Ammon's horn (tissue), 1 donor: ENCODE measurements around the gene PITPNC1.
"Not testable (repeated sequence)": the region's sequence is repeated elsewhere in the genome, so short reads cannot be mapped to it uniquely, and the experiment has no call there.

Experiments
- DNase-seq: peaks from one replicate; pipeline ENCODE4 v3.0.0-alpha.2; 2016; ENCODE audit warnings: low spot score

Gene PITPNC1

DNA sequence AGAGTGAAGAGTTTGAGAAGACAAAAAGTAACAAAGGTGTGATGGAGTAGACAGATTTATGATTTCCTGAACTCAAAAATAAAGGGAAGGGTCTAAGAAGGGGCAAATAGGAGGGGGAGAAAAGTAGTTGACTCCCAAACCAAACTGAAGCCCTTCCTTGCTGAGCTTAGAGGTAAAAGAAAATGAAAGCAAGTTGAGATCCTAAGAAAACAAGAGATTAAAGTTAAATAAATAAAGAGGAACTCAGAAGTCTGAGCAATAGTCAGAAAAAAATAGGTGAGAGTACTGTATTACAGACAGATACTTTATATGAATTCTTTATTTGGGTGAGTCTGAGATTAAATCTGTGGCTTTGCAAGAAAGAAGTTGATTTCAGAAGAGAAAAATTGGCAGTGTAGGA lies 7.4 kb upstream of the PITPNC1 start:
- DNase-seq, result no peak

DNA sequence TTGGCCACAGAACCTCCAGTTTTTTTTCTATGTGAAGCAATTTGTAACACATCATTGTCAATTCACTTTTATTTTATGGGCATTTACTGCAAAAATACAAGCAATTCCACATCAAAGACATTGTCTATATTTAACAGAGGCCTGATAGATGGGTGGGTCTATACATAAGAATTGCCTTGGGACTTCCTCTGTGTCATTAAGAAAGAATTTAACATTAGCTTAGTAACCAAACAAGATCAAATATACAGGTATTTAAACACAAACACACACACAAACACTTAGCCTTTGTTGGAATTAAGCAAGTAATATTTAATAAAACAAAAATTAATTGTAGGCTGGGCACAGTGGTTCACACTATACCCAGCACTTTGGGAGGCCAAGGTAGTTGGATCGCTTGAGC lies 4.3 kb upstream of the PITPNC1 start:
- no peak for DNase-seq

DNA sequence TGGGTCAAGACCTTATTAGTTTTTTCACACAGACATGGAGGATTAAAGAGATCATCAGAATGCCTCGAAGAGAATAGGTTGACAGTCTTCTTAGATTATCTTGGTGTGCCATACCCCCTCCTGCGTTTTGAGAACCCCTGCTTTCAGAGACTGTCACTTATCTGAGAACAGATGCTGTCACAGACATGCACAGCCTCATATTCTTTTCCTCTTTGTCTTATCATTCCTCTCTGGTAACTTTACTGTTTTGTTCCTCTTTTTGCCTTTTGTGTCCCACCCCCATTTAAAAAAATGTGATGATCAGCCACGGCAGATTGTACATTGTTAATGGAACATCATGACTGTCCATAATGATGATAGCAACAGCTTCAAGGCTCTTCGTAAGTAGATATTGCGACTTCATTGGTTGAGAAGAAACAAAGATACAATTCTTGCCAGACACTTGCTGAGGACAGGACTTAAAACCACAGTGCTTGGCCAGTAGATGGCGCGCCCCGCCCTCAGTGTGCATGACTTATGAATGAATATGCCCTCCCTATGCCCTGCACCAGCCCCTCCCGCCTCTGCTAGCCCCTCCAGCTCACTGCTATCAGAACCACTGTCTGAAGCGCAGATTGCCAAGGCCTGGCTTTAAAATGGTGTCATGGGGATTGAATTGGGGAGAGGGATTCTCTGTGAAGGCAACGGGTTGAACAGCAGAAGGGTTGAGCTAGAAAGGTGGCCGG lies 2.6 kb upstream of the PITPNC1 start:
- peak; percentile 95 for DNase-seq

DNA sequence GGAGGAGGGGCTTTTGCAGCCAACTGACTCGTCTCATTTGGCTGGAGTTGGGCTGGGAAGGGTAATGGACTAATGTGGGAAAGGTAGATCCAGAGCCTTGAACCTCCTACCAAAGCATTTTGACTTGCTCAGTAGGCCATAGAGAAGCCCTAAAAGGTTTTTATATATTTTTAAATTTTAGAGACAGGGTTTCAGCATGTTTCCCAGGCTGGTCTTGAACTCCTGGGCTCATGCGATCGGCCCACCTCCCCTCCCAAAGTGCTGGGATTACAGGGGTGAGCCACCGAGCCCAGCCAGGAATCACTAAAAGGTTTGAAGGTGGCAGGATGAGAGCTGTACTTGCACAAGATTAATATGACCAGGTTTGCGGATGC lies 2.0 kb upstream of the PITPNC1 start:
- DNase-seq, result no peak

DNA sequence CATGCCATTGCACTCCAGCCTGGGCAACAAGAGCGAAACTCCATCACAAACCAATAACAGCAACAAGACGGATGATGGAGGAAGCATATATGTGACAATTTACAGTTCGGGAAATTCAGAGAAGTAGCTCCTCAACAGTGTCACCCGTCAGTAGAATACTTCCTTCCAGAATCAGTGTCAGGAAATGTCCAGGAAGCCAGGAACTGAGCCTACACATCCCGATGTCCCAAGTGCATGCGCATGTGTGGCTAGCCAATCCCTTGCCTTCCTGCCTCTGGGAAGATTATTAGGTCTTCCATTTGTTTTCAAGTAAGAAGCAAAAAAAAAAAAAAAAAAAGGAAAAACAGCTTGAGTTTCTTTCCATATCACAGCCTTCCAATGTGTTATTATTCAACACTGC lies 1.4 kb upstream of the PITPNC1 start:
- no peak for DNase-seq

DNA sequence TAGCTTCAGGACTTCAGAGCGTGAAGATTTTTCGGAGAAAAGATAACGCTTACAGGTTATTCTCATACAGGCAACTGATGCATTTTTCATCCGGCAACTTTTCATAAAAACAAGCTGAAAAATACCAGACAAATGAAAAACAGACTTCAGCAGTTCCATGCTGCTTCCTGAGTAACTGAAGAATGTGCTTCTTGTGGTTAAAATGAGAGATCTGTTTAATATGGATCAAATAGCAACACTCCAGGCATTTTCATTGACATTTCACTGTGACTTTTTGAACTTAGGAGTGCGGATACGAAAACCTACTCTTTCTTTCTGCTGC lies 705 bp upstream of the PITPNC1 start:
- DNase-seq, result no peak

DNA sequence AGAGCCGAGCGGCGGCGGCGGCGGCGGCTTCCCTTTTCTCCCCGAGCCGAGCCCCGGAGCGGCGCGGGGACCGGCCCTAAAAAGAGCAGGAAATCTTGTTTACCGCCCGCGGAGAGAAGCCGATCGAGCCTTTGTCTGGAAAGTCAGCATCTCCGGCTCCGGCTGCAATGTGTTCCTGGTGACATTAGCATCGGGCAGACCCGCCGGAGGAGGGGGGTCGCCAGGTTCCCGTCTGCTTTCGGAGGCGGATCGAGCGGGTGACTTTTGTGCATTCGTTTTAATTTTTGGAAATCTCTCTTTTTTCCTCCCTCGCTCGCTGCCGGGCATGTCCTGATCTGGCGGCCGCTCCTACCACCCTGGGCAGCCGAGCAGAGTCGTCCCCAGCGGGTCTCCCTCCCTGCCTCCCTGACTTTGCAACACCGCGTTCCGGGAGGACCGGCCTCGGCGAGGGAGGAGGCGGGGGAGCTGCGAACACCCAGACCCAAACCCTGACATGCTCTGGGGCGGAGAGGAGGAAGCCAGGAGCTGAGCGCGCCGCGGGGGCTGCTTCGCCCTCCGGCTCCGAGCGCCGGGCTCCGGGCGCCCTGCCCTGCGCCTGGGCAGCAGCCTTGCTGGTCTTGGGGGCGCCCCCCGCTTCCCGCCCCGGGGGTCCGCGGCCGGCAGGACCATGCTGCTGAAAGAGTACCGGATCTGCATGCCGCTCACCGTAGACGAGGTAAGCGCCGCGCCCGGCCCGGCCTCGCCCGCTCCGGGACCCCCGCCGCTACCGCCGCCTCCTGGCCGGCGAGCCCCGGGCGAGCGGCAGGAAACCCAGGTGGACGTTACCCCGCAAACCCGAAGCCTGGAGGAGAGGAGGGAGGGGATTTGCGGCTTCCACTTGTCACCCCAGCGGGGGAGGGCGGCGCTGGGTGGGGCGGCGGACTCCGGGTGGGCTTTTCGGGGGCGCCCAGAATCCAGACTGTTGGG lies 690 bp downstream of the PITPNC1 start:
- peak; percentile 35 for DNase-seq

DNA sequence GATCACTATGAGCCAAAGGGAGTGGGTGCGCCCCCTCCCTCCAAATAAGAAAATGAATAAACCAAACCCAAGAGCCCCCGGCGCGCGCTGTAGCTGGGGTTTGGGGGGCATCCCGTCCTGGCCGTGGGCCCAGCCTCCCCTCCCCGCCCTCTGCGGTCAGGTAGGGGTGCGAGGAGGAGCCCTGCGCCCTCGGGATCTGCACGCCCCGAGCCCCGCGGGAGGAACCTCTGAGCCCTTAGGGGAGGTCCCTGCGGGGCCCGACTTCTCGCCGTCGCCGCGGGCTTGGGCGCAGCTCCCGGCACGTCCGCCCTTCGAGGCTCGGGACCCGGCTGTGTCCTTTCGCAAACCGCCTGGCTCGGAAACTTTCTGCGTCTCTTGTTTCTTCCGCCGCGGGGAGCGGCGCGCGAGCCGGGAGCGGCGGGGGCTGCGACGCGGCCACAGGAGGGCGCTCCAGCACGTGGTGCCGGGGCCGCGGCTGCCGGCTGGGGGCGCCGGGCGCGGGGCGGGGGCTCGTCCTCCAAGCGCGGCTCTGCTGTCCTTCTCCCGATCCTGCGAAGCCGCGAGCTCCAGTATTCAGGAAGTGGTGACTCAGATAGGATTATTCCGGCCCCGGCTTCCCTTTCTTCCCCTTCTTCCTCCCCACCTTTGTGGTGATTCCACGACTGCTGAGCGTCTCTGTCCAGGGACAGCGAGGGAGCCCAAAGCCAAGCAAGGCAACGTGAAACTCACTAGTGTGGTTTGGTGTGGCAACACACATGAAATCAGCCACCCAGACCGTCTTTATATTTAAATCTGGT lies 1.6 kb downstream of the PITPNC1 start:
- DNase-seq, result peak; percentile 67

DNA sequence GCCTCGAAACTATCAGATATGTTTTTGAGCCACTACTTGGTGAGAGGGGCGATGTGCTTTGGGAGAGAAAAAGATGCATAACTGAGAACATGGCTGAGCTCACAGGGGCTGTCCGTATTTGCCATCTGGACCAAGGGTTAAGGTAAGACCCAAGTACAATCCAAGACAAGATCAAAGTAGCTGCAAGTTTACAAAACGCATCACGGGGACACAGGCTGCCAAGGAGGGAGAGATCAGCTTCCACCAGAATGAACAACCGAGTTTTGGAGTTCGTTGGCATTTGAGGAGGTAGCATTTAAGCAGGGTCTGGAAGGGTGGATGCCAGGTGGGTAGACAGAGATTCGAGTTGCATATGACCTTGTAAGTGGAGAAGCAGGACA lies 2.2 kb downstream of the PITPNC1 start:
- DNase-seq, result peak; percentile 12

DNA sequence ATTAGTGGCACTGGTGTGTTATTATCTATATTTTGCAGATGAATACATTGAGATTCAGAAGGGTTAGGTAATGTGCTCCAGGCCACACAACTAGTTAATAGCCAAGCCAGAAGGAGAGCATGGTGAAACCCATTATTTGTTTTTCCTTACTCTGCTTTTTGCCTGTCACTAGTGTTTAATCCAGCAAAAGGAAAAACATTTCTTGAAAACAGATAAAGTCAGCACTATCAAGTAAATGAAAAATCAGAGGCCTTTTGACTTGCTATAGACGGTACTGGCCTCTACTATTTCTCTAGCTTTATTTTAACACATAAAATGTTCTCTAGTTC lies 4.8 kb downstream of the PITPNC1 start:
- no peak for DNase-seq

DNA sequence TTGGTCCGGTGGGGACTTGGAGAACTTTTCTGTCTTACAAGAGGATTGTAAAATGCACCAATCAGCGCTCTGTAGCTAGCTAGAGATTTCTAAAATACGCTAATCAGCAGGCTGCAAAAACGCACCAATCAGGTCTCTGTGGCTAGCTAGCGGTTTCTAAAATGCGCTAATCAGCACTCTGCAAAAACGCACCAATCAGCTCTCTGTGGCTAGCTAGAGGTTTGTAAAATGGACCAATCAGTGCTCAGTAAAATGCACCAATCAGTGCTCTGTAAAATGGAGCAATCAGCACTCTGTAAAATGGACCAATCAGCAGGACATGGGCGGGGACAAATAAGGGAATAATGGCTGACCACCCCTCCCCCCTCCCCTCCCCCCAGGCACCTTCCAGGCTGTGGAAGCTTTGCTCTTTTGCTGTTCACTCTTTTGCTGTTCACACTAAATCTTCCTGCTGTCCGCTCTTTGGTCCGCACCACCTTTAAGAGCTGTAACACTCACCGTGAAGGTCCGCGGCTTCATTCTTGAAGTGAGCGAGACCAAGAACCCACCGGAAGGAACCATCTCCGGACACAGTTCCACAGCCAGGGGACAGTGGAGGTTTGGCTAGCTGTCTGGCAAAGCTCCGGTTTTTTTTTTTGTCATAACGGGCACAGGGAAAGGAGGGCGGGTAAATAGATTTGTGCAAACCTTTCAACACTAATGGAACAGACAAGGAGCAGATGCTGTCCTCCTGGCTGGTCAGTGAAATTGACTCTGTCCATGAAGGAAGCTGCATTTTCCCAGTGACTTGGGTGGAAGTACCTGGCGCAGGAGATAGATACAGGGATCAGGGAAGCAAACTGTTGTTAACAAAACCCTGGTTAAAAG lies 8.3 kb downstream of the PITPNC1 start:
- DNase-seq, result no peak

DNA sequence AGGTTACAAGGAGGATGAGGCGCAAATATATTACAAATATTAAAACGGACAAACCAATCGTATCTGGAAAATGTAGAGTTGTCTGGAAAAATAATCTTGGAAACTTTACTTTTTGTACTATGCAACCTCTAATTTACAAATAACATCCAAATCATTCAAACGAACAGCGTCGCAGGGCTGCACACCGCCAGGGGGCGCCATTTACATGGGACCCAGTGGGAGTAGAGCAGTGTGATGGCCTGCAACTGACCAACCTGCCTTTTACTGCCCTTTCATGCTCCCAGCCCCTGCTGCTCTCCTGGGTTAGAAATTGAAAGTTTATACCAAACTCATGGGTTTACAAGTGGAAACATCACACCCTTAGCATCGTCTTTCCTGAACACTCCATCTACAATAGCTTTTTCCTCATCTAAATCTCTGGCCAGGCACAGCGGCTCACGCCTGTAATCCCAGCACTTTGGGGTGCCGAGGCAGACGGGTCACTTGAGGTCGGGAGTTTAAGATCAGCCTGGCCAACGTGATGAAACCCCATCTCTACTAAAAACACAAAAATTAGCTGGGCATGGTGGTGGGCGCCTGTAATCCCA lies 10.0 kb downstream of the PITPNC1 start:
- peak; percentile 48 for DNase-seq

DNA sequence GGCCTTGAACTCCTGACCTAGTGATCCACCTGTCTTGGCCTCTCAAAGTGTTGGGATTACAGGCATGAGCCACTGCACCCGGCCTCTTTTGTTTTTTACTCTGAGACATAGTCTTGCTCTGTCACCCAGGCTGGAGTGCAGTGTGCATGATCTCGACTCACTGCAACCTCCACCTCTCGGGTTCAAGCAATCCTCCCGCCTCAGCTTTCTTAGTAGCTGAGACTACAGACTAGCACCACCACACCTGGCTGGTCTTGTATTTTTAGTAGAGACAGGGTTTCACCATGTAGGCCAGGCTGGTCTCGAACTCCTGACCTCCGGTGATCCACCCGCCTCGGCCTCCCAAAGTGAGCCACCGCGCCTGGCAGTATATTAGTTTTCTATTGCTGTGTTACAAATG lies 11.5 kb downstream of the PITPNC1 start:
- DNase-seq, result not testable (repeated sequence)

DNA sequence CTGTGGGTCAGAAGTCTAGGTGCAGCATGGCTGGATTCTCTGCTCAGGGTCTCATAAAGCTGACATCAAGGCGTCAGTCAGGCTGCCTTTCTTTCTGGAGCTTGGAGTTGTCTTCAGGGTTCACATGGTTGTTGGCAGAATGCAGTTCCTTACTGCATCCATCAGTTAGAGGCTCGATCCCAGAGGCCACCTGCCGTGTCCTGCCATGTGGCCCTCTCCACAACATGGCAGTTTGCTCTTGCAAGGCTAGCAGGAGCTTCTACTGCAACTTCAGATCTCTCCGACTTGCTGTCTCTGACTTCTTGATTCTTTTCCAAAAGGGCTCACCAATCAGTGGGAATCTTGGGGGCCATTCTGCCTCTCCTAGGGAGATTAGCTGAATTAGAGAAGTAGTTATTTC lies 11.9 kb downstream of the PITPNC1 start:
- DNase-seq, result no peak

DNA sequence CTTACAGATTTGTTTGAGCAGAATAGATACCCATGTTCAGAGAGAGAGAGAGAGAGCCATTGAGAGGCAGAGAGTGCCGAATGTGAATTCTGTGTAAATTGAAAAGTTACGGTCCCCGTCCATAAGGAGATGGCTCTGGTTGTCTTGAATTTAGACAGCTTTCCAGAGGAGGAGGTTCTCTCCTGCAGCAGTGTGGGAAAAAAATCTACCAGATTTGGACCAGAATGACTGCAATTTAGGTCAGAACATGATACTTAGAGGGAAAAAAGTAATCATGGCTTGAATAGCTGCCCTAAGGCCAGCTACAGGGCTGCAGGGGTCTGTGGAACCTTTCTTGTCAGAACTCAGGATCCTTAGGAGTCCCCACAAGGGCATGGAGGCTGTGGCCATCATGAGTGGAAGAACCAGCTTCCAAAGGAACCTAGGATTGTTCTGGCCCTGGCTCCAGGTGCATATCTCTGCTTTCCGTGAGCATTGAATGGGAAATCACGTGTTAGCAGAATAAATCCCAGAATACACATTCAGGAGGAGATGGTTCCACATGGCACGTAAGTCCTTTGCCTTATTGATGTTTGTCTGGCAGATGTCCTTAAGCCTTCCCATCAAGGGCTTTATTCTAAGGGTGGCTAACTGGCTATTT lies 13.0 kb downstream of the PITPNC1 start:
- DNase-seq, result no peak

DNA sequence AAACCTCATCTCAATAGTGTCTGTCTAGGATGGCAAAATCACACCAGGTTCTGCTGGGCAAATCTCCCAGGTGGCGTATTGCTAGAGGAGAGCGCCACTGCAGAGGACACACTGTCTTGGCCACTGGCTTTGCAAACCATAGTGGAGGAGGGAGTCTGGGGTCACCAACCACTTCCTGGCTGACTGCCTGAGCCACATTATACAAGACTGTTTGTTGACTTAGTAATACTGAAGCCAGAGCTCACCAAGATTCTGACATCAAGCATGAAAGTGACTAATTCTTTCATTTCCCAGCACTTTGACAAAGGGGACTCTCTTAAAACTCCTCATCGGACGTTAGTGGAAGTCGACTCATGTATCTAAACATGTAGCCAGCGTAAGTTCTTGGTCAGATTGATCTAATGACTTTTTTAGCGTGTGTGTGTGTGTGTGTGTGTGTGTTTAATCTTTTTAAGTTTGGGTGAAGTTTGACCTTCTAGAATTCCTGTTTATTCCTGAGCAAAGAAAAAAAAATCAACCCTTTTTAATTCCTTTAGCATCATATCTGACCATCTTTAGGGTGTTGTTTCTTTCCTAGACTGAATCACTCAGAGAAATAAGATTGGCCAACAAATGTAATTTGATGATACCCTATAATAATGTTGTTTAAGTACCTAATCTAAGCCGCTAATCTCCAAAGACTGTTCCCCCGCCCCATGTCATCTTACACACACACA lies 13.7 kb downstream of the PITPNC1 start:
- DNase-seq, result peak; percentile 56

DNA sequence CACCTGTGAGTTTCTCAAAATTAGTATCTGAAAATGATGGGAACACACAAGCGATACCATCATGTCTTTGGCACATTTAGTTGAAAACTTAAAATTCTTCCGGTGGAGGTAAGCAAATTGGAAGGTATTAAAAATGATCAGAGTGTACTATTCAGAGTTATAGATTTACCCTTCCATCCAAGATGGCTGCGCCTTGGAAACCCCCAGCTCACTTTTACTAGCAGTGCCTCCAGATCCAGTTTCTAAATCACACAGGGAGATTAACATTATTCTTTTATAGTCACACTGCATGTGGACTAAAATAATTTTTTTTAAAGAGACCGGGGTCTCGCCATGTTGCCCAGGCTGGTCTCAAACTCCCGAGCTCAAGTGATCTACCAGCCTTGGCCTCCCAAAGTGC lies 15.0 kb downstream of the PITPNC1 start:
- no peak for DNase-seq

DNA sequence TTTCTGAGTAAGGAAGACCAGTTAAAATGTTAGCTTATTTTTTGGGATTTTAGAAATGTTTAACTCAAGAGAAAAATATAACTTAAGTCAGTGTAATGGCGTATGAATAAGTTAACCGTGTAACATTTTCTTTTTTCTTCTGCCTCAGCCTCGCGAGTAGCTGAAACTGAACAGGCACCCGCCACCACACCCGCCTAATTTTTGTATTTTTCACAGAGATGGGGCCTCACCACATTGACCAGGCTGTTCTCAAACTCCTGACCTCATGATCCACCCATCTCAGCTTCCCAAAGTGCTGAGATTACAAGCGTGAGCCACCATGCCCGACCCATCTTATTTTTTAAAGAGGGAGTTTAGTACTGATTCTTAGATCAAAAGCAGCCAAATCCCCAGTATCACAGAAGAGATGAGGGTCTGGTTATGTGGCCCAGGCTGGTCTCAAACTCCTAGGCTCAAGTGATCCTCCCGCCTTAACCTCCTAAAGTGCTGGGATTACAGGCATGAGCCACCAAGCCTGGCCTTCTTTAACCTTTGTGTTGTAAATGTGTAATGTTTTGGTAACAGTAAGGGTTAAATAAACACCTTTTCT lies 16.8 kb downstream of the PITPNC1 start:
- DNase-seq, result no peak

DNA sequence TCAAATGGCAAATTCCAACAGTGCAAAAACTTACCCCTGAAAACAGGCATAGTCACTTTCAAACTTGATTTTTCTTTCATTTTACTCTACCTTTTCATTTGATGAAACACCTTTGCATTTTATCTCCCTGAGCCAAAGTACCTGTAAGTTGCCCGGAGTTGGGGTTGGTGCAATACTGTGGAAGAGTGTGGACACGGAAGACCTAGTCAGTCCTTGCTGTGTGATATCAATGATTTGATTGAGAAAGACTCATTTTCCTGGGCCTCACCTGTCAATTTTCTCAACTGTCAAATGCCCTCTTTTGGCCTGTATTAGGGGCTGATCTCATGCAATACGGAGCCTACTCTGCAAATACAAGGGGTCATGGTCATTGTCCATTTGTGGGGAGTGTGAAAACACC lies 22.6 kb downstream of the PITPNC1 start:
- DNase-seq, result no peak

DNA sequence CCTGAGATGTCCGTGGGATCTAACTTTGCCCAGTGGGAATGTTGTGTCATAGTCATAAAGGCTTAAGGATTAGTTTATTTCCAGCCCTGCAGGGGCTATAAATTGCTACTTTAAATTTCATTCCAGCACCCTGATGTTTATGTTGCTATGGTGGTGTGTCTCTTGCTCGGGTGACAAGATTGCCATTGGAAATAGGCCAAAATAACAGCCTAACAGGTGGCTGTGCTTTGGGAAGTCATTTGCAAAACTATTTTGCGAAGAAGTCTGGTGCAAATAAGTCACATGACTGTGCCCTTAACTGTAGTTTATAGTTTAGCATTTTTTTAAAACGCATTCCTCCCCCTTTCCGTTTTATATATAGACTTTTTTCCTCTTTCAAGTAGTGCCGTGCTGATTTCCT lies 23.1 kb downstream of the PITPNC1 start:
- DNase-seq, result no peak
